GM12892 (cell line): Measurements from ENCODE around the gene AP3S2.

ENCODE experiments used
- DNase-seq: peaks from one replicate; pipeline ENCODE4 v3.0.0; 2011; ENCODE audit not compliant: insufficient read length
- FAIRE-seq: peaks from 2 replicates; lab custom pipeline; 2011; peaks lifted over from hg19 to GRCh38; lab: Jason Lieb, UNC
- POLR2A ChIP-seq: IDR thresholded peaks from 2 replicates; pipeline ENCODE4 v1.6.1; 2011; ENCODE audit warnings: low read depth, low read length, control low read depth
- POLR2AphosphoS5 ChIP-seq: IDR thresholded peaks from 2 replicates; pipeline ENCODE4 v1.6.1; 2011; ENCODE audit warnings: low read depth, low read length, control low read depth
- TAF1 ChIP-seq: IDR thresholded peaks from 2 replicates; pipeline ENCODE4 v1.6.1; 2011; ENCODE audit warnings: low read depth, mild to moderate bottlenecking, control low read depth, low read length, borderline replicate concordance

Gene AP3S2

DNA sequence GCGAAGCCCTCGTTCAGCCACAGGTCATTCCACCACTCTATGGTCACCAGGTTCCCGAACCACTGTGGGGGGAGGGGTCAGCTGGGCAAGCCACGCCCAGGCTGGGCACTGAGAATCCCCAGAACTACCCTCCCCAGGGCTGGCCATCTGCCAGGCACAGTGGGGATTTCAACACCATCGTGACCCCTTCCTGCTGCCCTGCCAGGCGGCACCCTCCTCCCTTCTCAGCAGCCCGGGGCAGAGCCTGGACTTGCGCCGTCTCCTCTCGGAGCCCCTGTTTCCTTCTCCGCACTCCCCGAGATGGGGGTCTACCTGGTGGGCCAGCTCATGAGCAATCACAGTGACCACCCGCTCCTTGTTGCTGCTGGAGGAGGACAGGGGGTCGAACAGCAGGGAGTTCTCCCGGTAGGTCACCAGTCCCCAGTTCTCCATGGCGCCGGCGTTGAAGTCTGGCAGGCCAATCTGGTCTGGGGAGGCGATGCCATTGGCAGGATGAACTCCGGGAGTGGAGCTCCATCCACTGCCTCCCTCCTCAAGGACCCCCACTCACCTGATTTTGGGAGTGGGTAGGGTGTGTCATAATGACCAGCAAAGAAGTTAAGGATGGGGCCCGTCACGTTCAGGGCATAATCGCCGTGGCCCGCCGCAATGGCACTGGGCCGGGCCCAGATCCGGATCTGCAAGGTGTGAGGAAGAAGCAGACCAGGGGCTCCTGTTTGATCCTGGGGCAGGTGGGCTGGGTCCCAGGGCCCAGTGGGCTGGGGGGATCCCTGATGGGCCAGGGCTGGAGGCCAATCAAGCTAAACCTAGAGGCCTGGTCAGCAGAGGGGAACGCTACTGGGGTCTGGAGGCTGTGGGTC, 89.6 kb downstream of the AP3S2 start:
- TF ChIP-seq POLR2A = no peak
- no peak for TF ChIP-seq TAF1
- FAIRE-seq (no peak), DNase-seq (no peak)

DNA sequence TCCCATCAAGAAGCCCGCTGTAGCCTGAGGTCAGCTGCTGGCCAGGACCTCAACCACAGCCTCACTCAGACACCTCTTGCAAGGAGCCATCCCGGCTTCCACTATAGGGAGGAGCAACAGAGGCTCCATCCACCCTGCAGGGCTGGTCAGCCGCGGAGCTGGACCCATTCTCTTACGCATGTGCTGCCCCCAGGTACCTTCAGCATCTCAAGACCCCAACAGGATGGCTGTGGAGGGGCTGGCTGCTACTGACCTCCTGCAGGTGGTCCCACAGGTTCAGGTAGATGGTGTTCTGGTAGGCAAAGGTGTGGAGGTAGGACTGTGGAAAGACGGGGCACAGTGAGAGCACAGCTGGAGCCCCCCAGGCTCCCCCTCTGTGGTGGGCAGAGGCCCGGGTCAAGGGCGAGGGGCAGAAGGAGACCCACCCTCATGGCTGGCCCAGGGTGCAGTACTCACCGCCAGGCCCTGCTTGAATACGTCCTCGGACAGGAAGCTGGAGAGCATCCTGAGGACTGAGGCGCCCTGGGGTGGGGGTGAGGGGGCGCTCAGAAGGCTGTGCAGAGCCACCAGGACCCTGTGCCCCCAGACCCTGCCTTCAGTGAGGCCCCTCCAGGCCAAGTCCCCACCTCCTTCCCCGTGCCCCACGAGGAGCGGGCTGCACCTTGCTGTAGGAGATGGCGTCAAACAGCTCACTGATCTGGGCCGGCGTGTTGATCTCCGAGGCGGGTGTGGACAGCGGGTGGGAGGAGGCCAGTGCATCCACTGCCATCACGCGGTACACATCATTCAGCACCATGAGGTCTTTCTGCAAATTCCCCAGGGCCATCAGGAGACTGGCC, 90.6 kb downstream of the AP3S2 start:
- no peak for DNase-seq
- TF ChIP-seq POLR2A (no peak), POLR2AphosphoS5 (no peak), TAF1 (no peak)
- FAIRE-seq = no peak

DNA sequence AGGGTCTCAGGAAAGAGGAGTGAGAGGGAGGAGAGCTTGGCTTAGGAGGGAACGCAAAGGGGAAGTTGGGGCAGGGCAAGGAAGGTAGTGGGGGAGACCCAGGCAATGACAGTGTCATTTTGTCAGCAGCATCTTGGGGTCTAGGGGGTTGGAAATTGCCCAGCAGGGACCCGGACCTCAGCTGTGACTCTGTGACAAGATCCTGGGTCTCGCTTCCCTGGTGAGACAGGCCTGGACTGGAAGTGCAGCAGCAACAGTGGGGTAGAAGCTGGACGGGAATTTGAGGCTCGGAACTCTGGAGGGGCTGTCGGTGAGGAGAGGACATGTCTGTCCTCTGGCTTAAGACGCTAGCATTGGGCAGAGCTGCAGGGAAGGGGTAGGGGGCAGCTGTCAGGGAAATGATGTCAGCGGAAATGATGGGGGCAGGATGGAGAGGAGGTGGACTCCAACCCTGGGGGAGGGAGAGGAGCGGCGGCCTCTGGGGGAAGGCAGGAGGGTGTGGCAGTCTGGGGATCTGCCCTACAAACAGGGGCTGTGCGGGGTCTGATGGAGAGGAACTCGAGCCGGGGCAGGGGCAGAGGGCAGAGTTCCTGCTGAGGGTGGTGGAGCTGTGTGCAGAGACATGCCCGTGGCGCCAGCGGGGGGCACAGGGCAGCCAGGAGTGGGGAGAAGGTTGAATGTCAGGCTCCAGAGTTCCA, 91.4 kb downstream of the AP3S2 start:
- no peak for DNase-seq
- no peak for TF ChIP-seq TAF1
- TF ChIP-seq POLR2AphosphoS5 = no peak
- no peak for TF ChIP-seq POLR2A
- FAIRE-seq = no peak

DNA sequence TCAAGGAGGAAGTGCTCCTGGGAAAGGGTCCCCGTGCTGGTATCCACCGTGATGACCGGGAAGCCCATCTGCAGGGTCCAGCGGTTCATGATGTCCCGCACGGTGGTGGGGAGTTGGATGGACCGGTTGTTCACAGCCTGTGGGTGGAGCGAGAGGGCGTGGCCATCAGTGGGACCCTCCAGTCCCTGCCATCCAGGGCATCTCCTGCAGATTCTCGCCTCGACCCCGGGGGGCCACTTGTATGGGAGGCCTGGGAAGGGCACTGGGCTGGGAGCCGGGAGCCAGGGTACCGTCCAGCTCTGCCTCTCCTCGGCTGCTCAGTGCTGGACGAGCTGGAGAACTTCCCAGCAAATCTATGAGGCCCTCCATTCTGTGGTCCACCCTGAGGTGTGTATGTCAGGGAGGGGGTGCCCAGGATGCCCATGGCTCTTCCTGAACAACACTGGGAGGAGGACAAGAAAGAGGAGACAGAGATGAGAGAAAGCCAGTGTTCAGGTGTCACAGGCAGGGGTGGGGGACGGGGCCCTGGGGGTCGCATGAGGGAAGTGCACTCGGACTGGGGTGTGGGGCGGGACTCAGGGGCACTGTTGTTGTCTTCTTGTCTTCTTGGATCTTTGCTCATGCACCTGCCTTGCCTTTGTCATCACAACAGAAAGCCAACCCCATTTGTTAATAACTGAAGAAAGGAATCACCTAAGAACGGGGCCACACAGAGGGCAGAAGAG, 92.2 kb downstream of the AP3S2 start:
- no peak for DNase-seq

DNA sequence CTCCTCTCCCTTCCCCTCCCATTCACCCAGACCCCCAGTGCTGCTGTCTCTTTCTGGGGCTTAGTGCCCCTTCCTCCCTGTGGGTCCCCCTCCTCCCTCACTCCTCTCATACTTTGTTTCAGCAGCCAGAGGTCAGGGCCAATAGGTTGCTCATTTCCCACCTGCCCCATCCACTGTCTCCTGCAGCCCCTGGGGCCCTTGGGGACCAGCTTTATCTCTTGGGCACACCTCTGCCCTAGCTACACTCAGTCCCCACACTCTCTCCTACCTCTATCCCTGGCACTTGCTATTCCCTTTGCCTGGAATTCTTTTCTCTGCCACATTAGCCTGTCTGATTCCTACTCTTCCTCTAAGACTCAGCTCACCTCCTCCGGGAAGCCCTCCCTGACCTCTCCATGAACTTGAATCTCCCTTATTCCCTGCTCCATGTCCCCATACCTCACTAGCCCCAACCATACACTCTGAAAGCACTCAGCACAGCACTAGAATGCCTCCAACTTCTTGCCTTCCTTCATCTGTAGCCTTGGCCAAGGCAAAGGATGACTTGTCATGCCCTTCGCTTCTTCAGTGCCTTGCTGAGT, 93.8 kb downstream of the AP3S2 start:
- no peak for FAIRE-seq
- DNase-seq = no peak
- TF ChIP-seq POLR2AphosphoS5 (no peak), TAF1 (no peak), POLR2A (no peak)

More for the DNA sequence above, 92.2 kb downstream of the AP3S2 start:
- TF ChIP-seq POLR2A = no peak
- no peak for TF ChIP-seq POLR2AphosphoS5
- no peak for TF ChIP-seq TAF1
- FAIRE-seq = no peak

DNA sequence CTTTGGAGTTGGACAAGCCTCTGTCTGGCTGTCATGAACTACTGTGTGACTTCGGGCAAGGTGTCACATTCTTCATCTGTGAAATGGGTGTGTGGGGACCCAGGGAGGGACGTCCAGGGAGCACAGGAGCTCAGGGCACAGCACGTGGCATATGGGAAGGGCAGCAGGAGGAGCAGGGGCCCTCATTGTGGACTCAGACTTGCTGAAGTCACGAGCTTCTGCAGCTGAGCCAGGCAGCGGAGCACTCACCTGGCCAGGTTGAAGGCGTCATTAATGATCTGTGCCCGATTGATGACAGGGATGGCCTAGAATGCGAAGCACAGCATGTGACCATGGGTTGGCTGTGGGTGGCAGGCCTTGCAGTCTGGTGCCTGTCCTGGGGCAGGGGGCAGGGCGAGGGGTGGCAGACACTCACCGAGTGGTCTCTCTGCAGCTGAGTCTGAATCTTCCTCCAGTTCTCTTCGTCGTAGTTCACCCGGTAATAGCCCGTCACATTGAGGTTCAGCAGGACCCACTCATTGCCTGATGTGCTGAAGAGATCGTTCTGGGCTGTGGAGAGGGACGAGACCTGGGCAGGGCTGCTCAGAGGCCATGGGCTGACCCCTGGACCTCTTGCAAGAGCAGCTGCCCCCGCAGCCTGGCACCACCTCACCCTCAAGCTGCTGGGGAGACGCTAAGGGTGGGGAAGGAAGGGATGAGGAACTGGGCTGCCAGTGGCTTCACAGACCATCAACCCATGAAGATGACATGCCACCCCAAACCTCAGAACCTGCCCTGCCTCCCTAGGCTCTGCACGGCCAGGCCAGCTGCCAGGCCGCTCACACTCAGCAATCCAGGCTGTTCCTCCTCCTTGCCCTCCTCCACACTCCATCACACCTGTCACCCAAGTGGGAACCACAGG, 94.5 kb downstream of the AP3S2 start:
- no peak for FAIRE-seq
- no peak for DNase-seq
- TF ChIP-seq POLR2AphosphoS5 = no peak
- no peak for TF ChIP-seq POLR2A
- no peak for TF ChIP-seq TAF1

DNA sequence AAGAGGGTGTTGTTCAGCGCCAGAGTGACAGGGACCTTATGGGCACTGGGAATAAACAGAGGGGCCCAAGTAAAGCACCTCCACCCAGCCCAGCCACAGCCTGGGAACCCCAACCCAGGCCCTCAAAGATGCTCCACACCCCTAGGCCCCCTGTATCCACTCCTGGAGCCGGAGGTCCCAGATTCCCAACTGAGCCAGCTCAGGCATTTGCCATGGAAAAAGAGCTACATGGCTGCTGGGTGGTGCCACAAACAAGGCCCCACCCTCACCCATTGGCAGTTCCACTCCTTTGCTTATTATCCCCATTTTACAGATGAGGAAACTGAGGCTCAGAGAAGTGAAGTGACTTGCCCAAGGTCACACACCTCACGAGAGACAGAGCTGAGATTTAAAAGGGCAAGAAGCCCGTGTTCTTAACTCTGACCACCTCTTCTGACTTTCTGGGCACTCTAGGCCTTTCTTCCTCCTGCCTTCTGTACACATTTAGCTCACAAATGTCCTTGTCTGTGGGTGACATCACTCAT, 96.1 kb downstream of the AP3S2 start:
- FAIRE-seq = no peak
- TF ChIP-seq POLR2AphosphoS5 (no peak), POLR2A (no peak)

DNA sequence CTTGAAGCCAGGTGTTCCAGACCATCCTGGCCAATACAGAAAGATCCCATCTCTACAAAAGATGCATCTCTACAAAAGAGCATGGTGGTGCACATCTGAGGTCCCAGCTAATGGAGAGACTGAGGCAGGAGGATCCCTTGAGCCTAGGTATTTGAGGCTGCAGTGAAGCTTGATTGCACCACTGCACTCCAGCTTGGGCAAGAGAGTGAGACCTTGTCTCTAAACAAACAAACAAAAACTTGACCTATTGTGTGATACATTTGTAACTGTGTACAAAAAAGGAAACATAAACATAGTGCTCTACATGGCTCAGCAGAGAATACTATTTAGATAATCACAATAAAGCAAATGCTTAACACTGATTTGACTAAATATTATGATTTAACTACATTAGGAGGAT, 97.8 kb downstream of the AP3S2 start:
- FAIRE-seq (no peak), DNase-seq (no peak)
- no peak for TF ChIP-seq POLR2AphosphoS5
- TF ChIP-seq POLR2A = no peak
- no peak for TF ChIP-seq TAF1

More for the DNA sequence above, 96.1 kb downstream of the AP3S2 start:
- no peak for DNase-seq

DNA sequence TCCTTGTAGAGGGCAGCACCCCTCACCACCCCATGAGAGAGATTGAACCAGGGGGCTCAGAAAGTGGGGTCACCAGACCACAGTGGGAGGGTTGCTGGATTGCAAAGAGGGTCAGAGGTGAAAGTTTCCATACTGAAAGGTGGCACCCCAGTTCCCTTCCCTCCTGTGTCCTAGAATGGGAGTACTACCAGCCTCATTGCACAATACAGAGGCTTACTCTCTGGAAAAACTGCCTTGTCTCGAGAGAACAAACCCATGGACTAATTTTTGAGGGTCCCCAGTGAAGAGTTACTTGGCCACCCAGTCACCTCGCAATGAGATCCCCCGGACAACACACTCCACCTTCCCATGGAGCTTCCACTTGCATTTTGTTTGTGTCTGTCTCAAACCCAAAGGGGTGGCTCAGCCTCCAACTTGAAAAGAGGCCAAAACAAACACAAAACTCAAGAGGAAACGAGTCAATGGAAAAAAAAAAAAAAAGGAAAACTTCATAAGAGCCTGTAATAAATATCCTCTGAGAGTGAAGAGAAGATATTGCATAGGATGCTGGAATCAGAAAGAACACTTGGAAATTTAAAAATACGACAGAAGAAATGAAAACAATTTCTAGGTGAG, 99.1 kb downstream of the AP3S2 start:
- DNase-seq = no peak
- no peak for FAIRE-seq
- TF ChIP-seq POLR2AphosphoS5 (no peak), POLR2A (no peak), TAF1 (no peak)
